ENCODE results near the gene CYTH2.
A peak's percentile ranks its signal among the peaks of the same experiment; 100 is the strongest.

CYTH2 gene, protein sequence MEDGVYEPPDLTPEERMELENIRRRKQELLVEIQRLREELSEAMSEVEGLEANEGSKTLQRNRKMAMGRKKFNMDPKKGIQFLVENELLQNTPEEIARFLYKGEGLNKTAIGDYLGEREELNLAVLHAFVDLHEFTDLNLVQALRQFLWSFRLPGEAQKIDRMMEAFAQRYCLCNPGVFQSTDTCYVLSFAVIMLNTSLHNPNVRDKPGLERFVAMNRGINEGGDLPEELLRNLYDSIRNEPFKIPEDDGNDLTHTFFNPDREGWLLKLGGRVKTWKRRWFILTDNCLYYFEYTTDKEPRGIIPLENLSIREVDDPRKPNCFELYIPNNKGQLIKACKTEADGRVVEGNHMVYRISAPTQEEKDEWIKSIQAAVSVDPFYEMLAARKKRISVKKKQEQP

DNA sequence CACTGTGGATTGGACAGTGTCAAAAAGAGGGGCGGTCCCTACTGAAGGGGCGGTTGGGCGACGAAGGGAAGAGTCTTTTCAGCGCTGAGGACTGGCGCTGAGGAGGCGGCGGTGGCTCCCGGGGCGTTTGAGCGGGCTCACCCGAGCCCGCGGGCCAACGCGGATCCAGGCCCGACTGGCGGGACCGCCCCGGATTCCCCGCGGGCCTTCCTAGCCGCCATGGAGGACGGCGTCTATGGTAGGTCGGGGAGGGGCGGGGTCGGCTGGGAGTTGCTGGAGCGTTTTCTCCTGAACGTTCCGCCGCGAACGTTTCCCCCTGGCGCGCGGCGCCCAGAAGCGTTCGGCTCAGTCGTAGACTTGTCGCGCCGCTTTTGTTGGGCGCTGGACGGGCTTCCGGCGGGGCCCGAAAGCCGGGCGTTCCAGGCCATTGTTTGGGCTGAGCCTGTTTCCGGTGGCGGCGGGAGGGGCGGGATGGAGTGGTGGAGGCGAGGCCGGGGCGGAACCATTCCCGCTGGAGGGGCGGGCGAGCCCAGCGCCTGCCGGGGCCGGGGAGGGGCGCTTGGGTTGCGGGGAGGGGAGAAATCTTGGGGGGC lies at the start of gene CYTH2:
Gene CYTH2, plus strand, starts transcription at position 81 of the 593 bp plus-strand sequence. Its CDS starts 139 bp downstream, at position 220.
- H3K9me2 ChIP-seq (replicated peaks; ENCODE audit: low read depth, low read length), result no peaks in the 10 kb centered on the region
- peak within 1 kb of the TSS; percentile 76 for H2AFZ ChIP-seq (ENCODE audit: low read length)
- H3K9me3 ChIP-seq (ENCODE audit: insufficient read depth, low read depth, low read length), result no peaks in the 10 kb centered on the region
- H3K9ac ChIP-seq (ENCODE audit: low read depth, low read length, poor library complexity, severe bottlenecking), result peak within 1 kb of the TSS; percentile 96
- H3K79me2 ChIP-seq (ENCODE audit: insufficient read depth, low read length), result peaks cover 41% of the 10 kb centered on the region
- no peaks in the 10 kb centered on the region for H3F3A ChIP-seq (ENCODE audit: low read depth)
- no peak for TF ChIP-seq EZH2phosphoT487 (IDR thresholded peaks at IDR 0.05; ENCODE audit: borderline replicate concordance)
- TF ChIP-seq, protein P1, sequence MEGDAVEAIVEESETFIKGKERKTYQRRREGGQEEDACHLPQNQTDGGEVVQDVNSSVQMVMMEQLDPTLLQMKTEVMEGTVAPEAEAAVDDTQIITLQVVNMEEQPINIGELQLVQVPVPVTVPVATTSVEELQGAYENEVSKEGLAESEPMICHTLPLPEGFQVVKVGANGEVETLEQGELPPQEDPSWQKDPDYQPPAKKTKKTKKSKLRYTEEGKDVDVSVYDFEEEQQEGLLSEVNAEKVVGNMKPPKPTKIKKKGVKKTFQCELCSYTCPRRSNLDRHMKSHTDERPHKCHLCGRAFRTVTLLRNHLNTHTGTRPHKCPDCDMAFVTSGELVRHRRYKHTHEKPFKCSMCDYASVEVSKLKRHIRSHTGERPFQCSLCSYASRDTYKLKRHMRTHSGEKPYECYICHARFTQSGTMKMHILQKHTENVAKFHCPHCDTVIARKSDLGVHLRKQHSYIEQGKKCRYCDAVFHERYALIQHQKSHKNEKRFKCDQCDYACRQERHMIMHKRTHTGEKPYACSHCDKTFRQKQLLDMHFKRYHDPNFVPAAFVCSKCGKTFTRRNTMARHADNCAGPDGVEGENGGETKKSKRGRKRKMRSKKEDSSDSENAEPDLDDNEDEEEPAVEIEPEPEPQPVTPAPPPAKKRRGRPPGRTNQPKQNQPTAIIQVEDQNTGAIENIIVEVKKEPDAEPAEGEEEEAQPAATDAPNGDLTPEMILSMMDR (conservative IDR thresholded peaks at IDR 0.05; ENCODE audit: low read length), result no peak
- peaks cover 33% of the 10 kb centered on the region for H4K20me1 ChIP-seq (ENCODE audit: insufficient read depth, low read length, poor library complexity, severe bottlenecking)
- H3K4me2 ChIP-seq (ENCODE audit: low read depth, low read length, poor library complexity, severe bottlenecking), result peak within 1 kb of the TSS; percentile 98
- peaks cover 18% of the 10 kb centered on the region for H3K4me1 ChIP-seq (ENCODE audit: insufficient read depth, low read length, poor library complexity, severe bottlenecking)
- peak within 1 kb of the TSS; percentile 90 for H3K4me3 ChIP-seq (ENCODE audit: low read length, poor library complexity, severe bottlenecking)
- no peaks in the 10 kb centered on the region for H3K27me3 ChIP-seq (ENCODE audit: insufficient read depth, low read length, poor library complexity, severe bottlenecking)
- H3K36me3 ChIP-seq (ENCODE audit: insufficient read depth, low read length), result peaks cover 36% of the 10 kb centered on the region; the same call in 1 of the 2 replicates

GRCh38 chr19:48421548-48421947 lies 47.6 kb upstream of the CYTH2 start:
- Histone ChIP-seq H2AFZ (ENCODE audit: low read length) (no peak overlapping the region), H3K4me2 (ENCODE audit: low read depth, low read length, poor library complexity, severe bottlenecking) (no peak overlapping the region), H3K9ac (ENCODE audit: low read depth, low read length, poor library complexity, severe bottlenecking) (no peak overlapping the region), H3K79me2 (ENCODE audit: insufficient read depth, low read length) (no peaks in the 10 kb centered on the region), H3K36me3 (ENCODE audit: insufficient read depth, low read length) (no peaks in the 10 kb centered on the region), H3K9me3 (ENCODE audit: insufficient read depth, low read depth, low read length) (no peaks in the 10 kb centered on the region), H3K4me3 (ENCODE audit: low read length, poor library complexity, severe bottlenecking) (no peak overlapping the region), H3K27me3 (ENCODE audit: insufficient read depth, low read length, poor library complexity, severe bottlenecking) (no peaks in the 10 kb centered on the region), H4K20me1 (ENCODE audit: insufficient read depth, low read length, poor library complexity, severe bottlenecking) (no peaks in the 10 kb centered on the region), H3F3A (ENCODE audit: low read depth) (no peaks in the 10 kb centered on the region), H3K4me1 (ENCODE audit: insufficient read depth, low read length, poor library complexity, severe bottlenecking) (peaks cover 10% of the 10 kb centered on the region), H3K9me2 (replicated peaks; ENCODE audit: low read depth, low read length) (no peaks in the 10 kb centered on the region)
- TF ChIP-seq, protein P1 (conservative IDR thresholded peaks at IDR 0.05; ENCODE audit: low read length), result no peak
- no peak for TF ChIP-seq EZH2phosphoT487 (IDR thresholded peaks at IDR 0.05; ENCODE audit: borderline replicate concordance)

DNA sequence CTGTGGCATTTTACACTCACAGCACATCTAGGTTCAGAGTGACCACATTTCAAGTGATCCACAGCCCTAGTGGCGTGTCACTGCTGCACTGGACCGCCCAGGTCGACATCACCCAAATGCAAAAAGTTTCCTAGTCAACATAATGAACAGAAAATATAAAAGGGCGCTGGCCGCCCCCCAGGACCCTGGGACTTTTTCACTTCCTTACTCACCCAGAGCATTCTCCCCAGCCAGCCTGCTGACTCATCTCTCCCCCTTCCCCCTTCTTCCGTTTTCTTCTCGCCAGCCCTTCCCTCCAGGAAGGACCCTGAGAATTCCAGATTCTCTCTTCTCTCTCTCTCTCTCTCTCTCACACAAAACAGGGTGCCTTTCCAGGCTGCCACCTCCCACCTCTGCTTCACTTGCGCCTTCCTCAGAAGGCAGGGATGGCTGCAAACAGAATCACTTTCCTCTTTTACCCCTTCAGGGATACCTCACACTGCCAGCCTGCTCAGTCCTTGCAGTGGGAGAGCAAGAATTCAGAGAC lies 44.4 kb upstream of the CYTH2 start:
- Histone ChIP-seq H3F3A (ENCODE audit: low read depth) (no peaks in the 10 kb centered on the region), H3K4me1 (ENCODE audit: insufficient read depth, low read length, poor library complexity, severe bottlenecking) (no peaks in the 10 kb centered on the region), H3K9ac (ENCODE audit: low read depth, low read length, poor library complexity, severe bottlenecking) (no peak overlapping the region), H3K4me3 (ENCODE audit: low read length, poor library complexity, severe bottlenecking) (no peak overlapping the region), H3K9me3 (ENCODE audit: insufficient read depth, low read depth, low read length) (no peaks in the 10 kb centered on the region), H3K79me2 (ENCODE audit: insufficient read depth, low read length) (no peaks in the 10 kb centered on the region), H3K9me2 (replicated peaks; ENCODE audit: low read depth, low read length) (no peaks in the 10 kb centered on the region), H2AFZ (ENCODE audit: low read length) (no peak overlapping the region), H3K27me3 (ENCODE audit: insufficient read depth, low read length, poor library complexity, severe bottlenecking) (no peaks in the 10 kb centered on the region), H3K36me3 (ENCODE audit: insufficient read depth, low read length) (no peaks in the 10 kb centered on the region), H4K20me1 (ENCODE audit: insufficient read depth, low read length, poor library complexity, severe bottlenecking) (no peaks in the 10 kb centered on the region), H3K4me2 (ENCODE audit: low read depth, low read length, poor library complexity, severe bottlenecking) (no peak overlapping the region)
- TF ChIP-seq EZH2phosphoT487 (IDR thresholded peaks at IDR 0.05; ENCODE audit: borderline replicate concordance), result no peak
- TF ChIP-seq, protein P1 (conservative IDR thresholded peaks at IDR 0.05; ENCODE audit: low read length), result no peak

Measured in Loucy (cell line).